Measurements from ENCODE around the gene PLCL1. TPM values are rescaled to one million over a fixed set of nuclear protein-coding genes. Genes with fewer than 3 reads are reported as not detected.

Gene PLCL1
- total and polyA plus RNA-seq, 8 donors: 0.38 to 1.5 (median 0.73) TPM

- H3K4me3 ChIP-seq: no peak overlapping the region
- H3K27me3 ChIP-seq: no peaks in the 10 kb centered on the region
- FAIRE-seq (no peak), DNase-seq (no peak), ATAC-seq (no peak)
- peaks cover 0 to 6% (median 4%) of the 10 kb centered on the region in 3 donors for H3K4me1 ChIP-seq
- WGBS, 2 donors: 59 to 75% methylated on average over 1 of the region's 1 CpG
- H3K9me3 ChIP-seq: no peaks in the 10 kb centered on the region
- H3K36me3 ChIP-seq: no peaks in the 10 kb centered on the region
- TF ChIP-seq, protein P1, sequence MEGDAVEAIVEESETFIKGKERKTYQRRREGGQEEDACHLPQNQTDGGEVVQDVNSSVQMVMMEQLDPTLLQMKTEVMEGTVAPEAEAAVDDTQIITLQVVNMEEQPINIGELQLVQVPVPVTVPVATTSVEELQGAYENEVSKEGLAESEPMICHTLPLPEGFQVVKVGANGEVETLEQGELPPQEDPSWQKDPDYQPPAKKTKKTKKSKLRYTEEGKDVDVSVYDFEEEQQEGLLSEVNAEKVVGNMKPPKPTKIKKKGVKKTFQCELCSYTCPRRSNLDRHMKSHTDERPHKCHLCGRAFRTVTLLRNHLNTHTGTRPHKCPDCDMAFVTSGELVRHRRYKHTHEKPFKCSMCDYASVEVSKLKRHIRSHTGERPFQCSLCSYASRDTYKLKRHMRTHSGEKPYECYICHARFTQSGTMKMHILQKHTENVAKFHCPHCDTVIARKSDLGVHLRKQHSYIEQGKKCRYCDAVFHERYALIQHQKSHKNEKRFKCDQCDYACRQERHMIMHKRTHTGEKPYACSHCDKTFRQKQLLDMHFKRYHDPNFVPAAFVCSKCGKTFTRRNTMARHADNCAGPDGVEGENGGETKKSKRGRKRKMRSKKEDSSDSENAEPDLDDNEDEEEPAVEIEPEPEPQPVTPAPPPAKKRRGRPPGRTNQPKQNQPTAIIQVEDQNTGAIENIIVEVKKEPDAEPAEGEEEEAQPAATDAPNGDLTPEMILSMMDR (IDR thresholded peaks at IDR 0.05): no peak
- no peak overlapping the region for H3K27ac ChIP-seq
- intact Hi-C loops (cut with DNase I): no loop called here
Observed at GRCh38 chr2:197938555-197938954, 134.2 kb downstream of the PLCL1 start.

GRCh38 chr2:197939787-197940186 lies 135.4 kb downstream of the PLCL1 start:
- Histone ChIP-seq H3K27me3 (no peaks in the 10 kb centered on the region), H3K36me3 (no peaks in the 10 kb centered on the region), H3K9me3 (no peaks in the 10 kb centered on the region), H3K4me3 (no peak overlapping the region), H3K4me1 (peaks cover 0 to 10% (median 4%) of the 10 kb centered on the region in 3 donors), H3K27ac (no peak overlapping the region)
- DNase-seq: no peak
- ATAC-seq: peak in 2 of 4 donors; percentile 58 to 63
- intact Hi-C loops (cut with DNase I): no loop called here
- TF ChIP-seq, protein P1 (IDR thresholded peaks at IDR 0.05): no peak
- 54 to 55% methylated on average over 3 of the region's 3 CpGs for WGBS, 2 donors
- FAIRE-seq: no peak

DNA sequence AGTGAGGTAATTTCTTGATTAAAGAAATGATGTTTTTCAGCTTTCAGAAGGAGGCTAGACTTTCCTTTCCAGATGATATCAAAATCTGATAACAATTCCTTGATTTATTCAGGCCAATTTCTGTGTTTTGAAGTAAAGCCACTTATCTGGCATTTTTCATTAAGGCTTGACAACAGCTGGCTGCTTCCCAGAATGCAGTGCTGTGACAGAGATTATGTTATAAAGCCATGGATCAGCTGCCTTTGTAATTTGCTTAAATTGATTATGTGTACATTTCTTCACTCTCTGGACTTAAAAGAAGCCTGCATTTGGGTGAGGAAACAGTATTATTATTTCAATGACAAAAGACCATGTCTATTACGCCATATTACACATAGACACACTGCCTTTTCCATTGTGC lies 136.0 kb downstream of the PLCL1 start:
- H3K27ac ChIP-seq: no peak overlapping the region
- TF ChIP-seq, protein P1 (IDR thresholded peaks at IDR 0.05): no peak
- ATAC-seq: no peak
- 79 to 83% methylated on average over 1 of the region's 1 CpG for WGBS, 2 donors
- no peaks in the 10 kb centered on the region for H3K36me3 ChIP-seq
- no peak overlapping the region for H3K4me3 ChIP-seq
- peaks cover 0 to 13% (median 4%) of the 10 kb centered on the region in 3 donors for H3K4me1 ChIP-seq
- intact Hi-C loops (cut with DNase I): no loop called here
- no peak for DNase-seq
- no peak for FAIRE-seq
- H3K27me3 ChIP-seq: no peaks in the 10 kb centered on the region
- no peaks in the 10 kb centered on the region for H3K9me3 ChIP-seq

- WGBS, 2 donors: 64 to 81% methylated on average over 1 of the region's 1 CpG
- no peak for FAIRE-seq
- ATAC-seq: no peak
Observed at GRCh38 chr2:197941715-197942114, 137.3 kb downstream of the PLCL1 start.

DNA sequence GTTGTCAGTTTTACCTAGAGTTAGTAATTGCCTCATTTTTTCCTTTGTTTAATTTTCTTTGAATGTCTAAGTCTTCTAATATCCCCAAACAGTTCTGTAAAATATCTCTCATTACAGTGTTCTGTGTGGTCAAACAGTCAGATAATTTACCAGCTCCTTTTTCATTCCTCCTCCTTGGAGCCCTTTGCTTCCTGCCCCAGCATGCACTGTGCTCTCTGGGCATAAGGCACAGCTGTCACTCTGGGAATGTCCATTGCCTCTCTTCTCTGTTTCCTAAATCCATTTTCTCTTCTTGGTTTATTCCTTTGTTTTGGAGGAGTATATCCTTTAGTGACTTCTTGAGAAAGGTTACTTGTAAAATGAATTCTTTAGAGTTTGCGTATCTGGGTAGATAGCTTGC lies 139.3 kb downstream of the PLCL1 start:
- TF ChIP-seq, protein P1 (IDR thresholded peaks at IDR 0.05): no peak
- intact Hi-C loops (cut with DNase I): no loop called here
- Histone ChIP-seq H3K4me3 (no peak overlapping the region), H3K27me3 (no peaks in the 10 kb centered on the region), H3K4me1 (peaks cover 0 to 13% (median 4%) of the 10 kb centered on the region in 3 donors), H3K27ac (peak overlapping the region in 1 of 4 donors; percentile 27), H3K36me3 (no peaks in the 10 kb centered on the region), H3K9me3 (no peaks in the 10 kb centered on the region)
- FAIRE-seq (no peak), DNase-seq (no peak), ATAC-seq (no peak)
- 95 to 96% methylated on average over 1 of the region's 1 CpG for WGBS, 2 donors

More at GRCh38 chr2:197941715-197942114, 137.3 kb downstream of the PLCL1 start:
- H3K27me3 ChIP-seq: no peaks in the 10 kb centered on the region
- no peak overlapping the region for H3K4me3 ChIP-seq
- no peaks in the 10 kb centered on the region for H3K9me3 ChIP-seq
- intact Hi-C loops (cut with DNase I): no loop called here
- H3K4me1 ChIP-seq: peaks cover 0 to 13% (median 4%) of the 10 kb centered on the region in 3 donors
- TF ChIP-seq, protein P1 (IDR thresholded peaks at IDR 0.05): no peak
- DNase-seq: no peak
- no peaks in the 10 kb centered on the region for H3K36me3 ChIP-seq
- H3K27ac ChIP-seq: no peak overlapping the region
